IPS-15b (cell line): ENCODE results near the gene CYP27A1.

Source experiments
- H3K27me3 ChIP-seq: one replicate; pipeline ENCODE4 v1.6.1; 2013; ENCODE audit warnings: low read length; ENCODE audit not compliant: control insufficient read depth, insufficient read depth
- H3K36me3 ChIP-seq: one replicate; pipeline ENCODE4 v1.6.1; 2013; ENCODE audit warnings: low read length; ENCODE audit not compliant: control insufficient read depth, insufficient read depth
- H3K4me1 ChIP-seq: one replicate; pipeline ENCODE4 v1.6.1; 2013; ENCODE audit warnings: mild to moderate bottlenecking, low read length; ENCODE audit not compliant: control insufficient read depth, insufficient read depth
- H3K4me3 ChIP-seq: one replicate; pipeline ENCODE4 v1.5.1; 2013; ENCODE audit warnings: low read depth, low read length
- H3K9ac ChIP-seq: one replicate; pipeline ENCODE4 v1.6.1; 2013; ENCODE audit warnings: low read depth, mild to moderate bottlenecking, low read length
- H3K9me3 ChIP-seq: one replicate; pipeline ENCODE4 v1.6.1; 2013; ENCODE audit warnings: mild to moderate bottlenecking, low read length; ENCODE audit not compliant: control insufficient read depth, insufficient read depth

The CYP27A1 gene

GRCh38 chr2:218780046-218780445, 1.9 kb upstream of the CYP27A1 start:
- Histone ChIP-seq H3K9ac (no peak overlapping the region), H3K36me3 (no peaks in the 10 kb centered on the region), H3K9me3 (peaks cover 3% of the 10 kb centered on the region), H3K4me3 (no peak overlapping the region), H3K27me3 (peaks cover 30% of the 10 kb centered on the region), H3K4me1 (peaks cover 8% of the 10 kb centered on the region)

DNA sequence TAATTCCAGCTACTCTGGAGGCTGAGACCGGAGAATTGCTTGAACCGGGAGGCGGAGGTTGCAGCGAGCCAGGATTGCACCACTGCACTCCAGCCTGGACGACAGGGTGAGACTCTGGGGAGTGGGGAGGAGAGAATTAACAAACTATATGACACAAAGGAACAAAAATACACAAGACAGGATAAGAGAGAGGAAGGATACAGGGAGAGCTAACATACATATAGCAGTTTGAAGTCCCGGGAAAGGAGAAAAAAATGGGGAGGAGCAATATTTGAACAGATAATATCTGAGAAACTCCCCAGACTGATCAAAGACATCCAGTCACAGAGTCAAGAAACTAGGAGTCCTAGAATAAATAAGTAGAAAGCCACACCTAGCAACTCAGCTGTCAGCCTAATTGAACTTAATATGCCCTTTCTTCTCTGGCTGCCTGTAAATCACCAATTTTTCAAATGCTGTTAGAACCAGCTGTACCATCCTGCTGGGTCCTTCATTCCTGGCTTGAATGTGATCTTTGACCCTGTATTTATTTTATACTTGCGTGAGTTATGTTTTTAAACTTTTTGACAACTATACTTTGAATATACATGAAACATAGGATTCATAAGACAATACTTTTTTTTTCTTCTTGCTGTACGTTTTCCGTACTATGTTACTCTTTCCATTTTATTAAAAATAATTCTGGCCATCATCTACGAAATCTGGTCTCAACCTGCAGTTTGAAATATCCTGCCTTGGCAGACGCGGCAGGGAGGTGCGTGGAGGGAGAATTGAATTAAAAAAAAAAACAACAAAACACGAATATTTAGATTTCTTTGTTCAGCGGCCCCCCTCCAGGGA, 876 bp upstream of the CYP27A1 start:
- Histone ChIP-seq H3K4me3 (peak overlapping the region; percentile 82), H3K9me3 (peaks cover 3% of the 10 kb centered on the region), H3K4me1 (peaks cover 8% of the 10 kb centered on the region), H3K9ac (no peak overlapping the region), H3K27me3 (peaks cover 30% of the 10 kb centered on the region), H3K36me3 (no peaks in the 10 kb centered on the region)

DNA sequence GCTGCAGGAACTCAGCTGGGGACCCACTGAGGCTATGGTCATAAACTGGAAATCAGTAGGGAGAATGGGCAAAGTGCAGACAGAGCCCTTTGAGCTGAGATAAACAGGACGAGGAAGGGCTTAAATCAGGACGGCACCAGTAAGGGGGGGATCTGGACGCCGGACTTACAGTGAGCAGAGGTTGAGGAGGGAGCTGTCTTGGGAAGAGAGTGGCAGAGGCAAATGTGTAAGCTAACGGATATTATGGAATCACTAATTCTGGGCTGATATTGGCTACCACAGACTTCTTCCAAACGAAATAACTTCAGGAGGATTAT, 539 bp downstream of the CYP27A1 start:
- Histone ChIP-seq H3K9me3 (no peaks in the 10 kb centered on the region), H3K4me1 (peaks cover 8% of the 10 kb centered on the region), H3K27me3 (peaks cover 30% of the 10 kb centered on the region), H3K36me3 (no peaks in the 10 kb centered on the region), H3K4me3 (peak overlapping the region; percentile 82), H3K9ac (peak overlapping the region; percentile 81)

DNA sequence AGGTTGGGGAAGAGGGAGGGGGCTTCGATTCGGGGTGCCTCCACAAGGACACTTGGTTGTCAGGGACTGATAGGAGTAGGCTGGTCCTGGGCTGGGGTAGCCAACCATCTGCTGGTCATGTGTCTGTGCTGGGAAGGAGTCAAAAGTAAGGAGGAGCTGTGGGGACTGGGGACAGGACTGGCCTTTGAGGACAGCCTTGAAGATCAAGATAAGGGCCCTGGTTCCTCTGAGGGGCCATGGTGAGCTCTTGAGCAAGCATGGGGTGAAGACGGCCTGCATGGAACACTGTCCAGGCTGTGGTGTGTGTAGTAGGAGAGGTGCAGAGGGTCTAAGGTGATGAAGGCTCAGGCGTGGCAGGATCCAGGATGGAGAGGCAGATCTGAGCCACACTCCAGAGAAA, 1.7 kb downstream of the CYP27A1 start:
- Histone ChIP-seq H3K36me3 (no peaks in the 10 kb centered on the region), H3K4me1 (peaks cover 8% of the 10 kb centered on the region), H3K9me3 (no peaks in the 10 kb centered on the region), H3K9ac (no peak overlapping the region), H3K4me3 (no peak overlapping the region), H3K27me3 (peaks cover 30% of the 10 kb centered on the region)

DNA sequence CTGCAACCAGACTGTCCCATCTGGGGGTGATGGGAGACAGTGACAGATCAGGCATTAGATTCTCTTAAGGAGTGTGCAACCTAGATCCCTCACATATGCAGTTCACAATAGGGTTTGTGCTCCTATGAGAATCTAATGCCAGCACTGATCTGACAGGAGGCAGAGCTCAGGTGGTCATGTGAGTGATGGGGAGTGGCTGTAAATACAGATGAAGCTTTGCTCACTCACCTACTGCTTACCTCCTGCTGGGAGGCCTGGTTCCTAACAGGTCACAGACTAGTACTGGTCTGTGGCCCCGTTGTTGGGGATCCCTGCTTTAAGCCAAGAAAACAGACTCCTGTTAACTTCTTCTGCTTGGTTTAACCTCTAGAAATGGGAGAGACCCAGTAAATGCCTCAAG, 3.2 kb downstream of the CYP27A1 start:
- H3K4me3 ChIP-seq, result no peak overlapping the region
- no peaks in the 10 kb centered on the region for H3K9me3 ChIP-seq
- H3K4me1 ChIP-seq, result peaks cover 8% of the 10 kb centered on the region
- H3K27me3 ChIP-seq, result peaks cover 30% of the 10 kb centered on the region
- H3K9ac ChIP-seq, result no peak overlapping the region
- H3K36me3 ChIP-seq, result no peaks in the 10 kb centered on the region

- Histone ChIP-seq H3K36me3 (no peaks in the 10 kb centered on the region), H3K4me1 (peaks cover 6% of the 10 kb centered on the region), H3K27me3 (peaks cover 26% of the 10 kb centered on the region), H3K4me3 (no peak overlapping the region), H3K9ac (no peak overlapping the region), H3K9me3 (no peaks in the 10 kb centered on the region)
These were observed 4.2 kb downstream of the CYP27A1 start for GRCh38 chr2:218786133-218786532.

DNA sequence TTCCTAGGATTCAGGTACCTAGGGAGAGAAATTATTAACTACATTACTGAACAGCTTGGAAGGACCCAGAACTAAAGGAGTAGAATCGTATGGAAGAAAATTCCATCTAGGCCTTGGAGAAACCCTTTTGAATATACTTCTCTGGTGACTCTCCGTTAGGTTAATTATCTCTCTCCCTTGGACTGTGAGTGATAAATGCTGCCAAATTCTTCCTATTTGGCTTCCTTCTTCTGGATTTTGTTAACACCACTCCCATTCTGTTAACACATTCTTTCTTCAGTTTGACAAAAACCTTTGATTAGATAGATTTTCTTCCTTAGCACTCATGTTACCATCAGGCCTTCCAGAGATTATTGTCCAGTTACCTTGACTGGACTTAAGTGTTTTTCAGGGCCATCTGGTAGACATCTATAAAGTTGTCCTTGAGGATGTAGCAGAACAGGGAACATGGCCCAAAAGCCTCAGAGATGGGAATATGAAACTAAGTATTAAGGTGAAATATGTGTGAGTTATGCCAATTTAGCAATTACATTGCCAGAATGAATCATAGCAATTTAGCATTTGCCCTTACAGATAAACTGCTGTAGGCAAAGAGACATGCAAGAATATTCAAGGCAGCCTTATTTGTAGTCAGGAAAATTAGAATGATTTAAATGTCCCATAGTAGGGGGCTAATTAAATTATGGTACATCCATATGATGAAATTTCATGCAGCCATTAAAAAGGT, 6.7 kb downstream of the CYP27A1 start:
- no peaks in the 10 kb centered on the region for H3K36me3 ChIP-seq
- no peaks in the 10 kb centered on the region for H3K9me3 ChIP-seq
- H3K9ac ChIP-seq, result no peak overlapping the region
- H3K4me3 ChIP-seq, result no peak overlapping the region
- no peaks in the 10 kb centered on the region for H3K4me1 ChIP-seq
- peaks cover 7% of the 10 kb centered on the region for H3K27me3 ChIP-seq

- Histone ChIP-seq H3K9ac (no peak overlapping the region), H3K9me3 (no peaks in the 10 kb centered on the region), H3K36me3 (no peaks in the 10 kb centered on the region), H3K4me1 (no peaks in the 10 kb centered on the region), H3K4me3 (no peak overlapping the region), H3K27me3 (no peaks in the 10 kb centered on the region)
These were observed 10.5 kb downstream of the CYP27A1 start for GRCh38 chr2:218792433-218792832.

- Histone ChIP-seq H3K4me1 (peaks cover 4% of the 10 kb centered on the region), H3K9me3 (no peaks in the 10 kb centered on the region), H3K27me3 (no peaks in the 10 kb centered on the region), H3K4me3 (no peak overlapping the region), H3K9ac (no peak overlapping the region), H3K36me3 (no peaks in the 10 kb centered on the region)
These were observed 14.7 kb downstream of the CYP27A1 start for GRCh38 chr2:218796691-218797090.

- Histone ChIP-seq H3K4me3 (no peak overlapping the region), H3K36me3 (no peaks in the 10 kb centered on the region)
These were observed 17.0 kb downstream of the CYP27A1 start for GRCh38 chr2:218798767-218799504.

DNA sequence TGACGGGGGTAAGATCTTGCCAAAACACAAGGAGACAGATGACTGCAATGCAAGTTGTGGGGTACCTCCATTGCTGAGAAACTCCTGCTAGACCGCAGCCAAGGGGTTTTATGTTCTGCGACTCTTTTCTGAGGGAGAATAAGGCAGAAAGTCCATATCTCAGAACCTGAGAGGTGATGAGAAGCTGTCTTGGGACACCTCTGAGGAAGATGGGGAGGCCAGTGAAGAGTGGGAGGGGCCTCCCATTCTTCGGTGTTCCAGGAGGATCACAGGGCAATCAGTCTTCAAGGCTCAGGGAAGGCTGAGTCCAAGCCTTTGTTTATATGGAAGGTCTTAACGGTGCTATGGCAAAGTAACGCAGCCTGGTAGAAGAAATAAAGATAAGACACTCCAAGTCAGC, 18.0 kb downstream of the CYP27A1 start:
- Histone ChIP-seq H3K4me1 (peaks cover 4% of the 10 kb centered on the region), H3K36me3 (no peaks in the 10 kb centered on the region), H3K4me3 (no peak overlapping the region), H3K9ac (no peak overlapping the region), H3K9me3 (no peaks in the 10 kb centered on the region), H3K27me3 (no peaks in the 10 kb centered on the region)

More at GRCh38 chr2:218798767-218799504, 17.0 kb downstream of the CYP27A1 start:
- H3K9ac ChIP-seq, result no peak overlapping the region
- no peaks in the 10 kb centered on the region for H3K27me3 ChIP-seq
- H3K4me1 ChIP-seq, result peaks cover 4% of the 10 kb centered on the region
- no peaks in the 10 kb centered on the region for H3K9me3 ChIP-seq
